Measurements from ENCODE around the gene LPAR1.

LPAR1 gene

GRCh38 chr9:110951805-110952539, 86.3 kb downstream of the LPAR1 start:
- no peak for DNase-seq (ENCODE audit: low spot score)

GRCh38 chr9:110950041-110950645, 88.1 kb downstream of the LPAR1 start:
- no peak for DNase-seq (ENCODE audit: low spot score)

- DNase-seq (ENCODE audit: low spot score): no peak
Observed at GRCh38 chr9:110949081-110949480, 89.2 kb downstream of the LPAR1 start.

GRCh38 chr9:110947491-110948044, 90.7 kb downstream of the LPAR1 start:
- DNase-seq (ENCODE audit: low spot score): no peak

- DNase-seq (ENCODE audit: low spot score): no peak
Observed at GRCh38 chr9:110942522-110942921, 95.7 kb downstream of the LPAR1 start.

GRCh38 chr9:110940951-110941557, 97.2 kb downstream of the LPAR1 start:
- no peak for DNase-seq (ENCODE audit: low spot score)

GRCh38 chr9:110939573-110939972, 98.7 kb downstream of the LPAR1 start:
- DNase-seq (ENCODE audit: low spot score): no peak

GRCh38 chr9:110939047-110939446, 99.2 kb downstream of the LPAR1 start:
- DNase-seq (ENCODE audit: low spot score): no peak

GRCh38 chr9:110938242-110938641, 100.0 kb downstream of the LPAR1 start:
- DNase-seq (ENCODE audit: low spot score): no peak

GRCh38 chr9:110936719-110937452, 101.4 kb downstream of the LPAR1 start:
- DNase-seq (ENCODE audit: low spot score): no peak

- DNase-seq (ENCODE audit: low spot score): no peak
Observed at GRCh38 chr9:110936237-110936636, 102.0 kb downstream of the LPAR1 start.

GRCh38 chr9:110935829-110936228, 102.4 kb downstream of the LPAR1 start:
- no peak for DNase-seq (ENCODE audit: low spot score)

- no peak for DNase-seq (ENCODE audit: low spot score)
Observed at GRCh38 chr9:110933350-110934001, 104.8 kb downstream of the LPAR1 start.

- DNase-seq (ENCODE audit: low spot score): no peak
Observed at GRCh38 chr9:110932863-110933262, 105.4 kb downstream of the LPAR1 start.

GRCh38 chr9:110928599-110928998, 109.7 kb downstream of the LPAR1 start:
- DNase-seq (ENCODE audit: low spot score): no peak

GRCh38 chr9:110926828-110927487, 111.3 kb downstream of the LPAR1 start:
- no peak for DNase-seq (ENCODE audit: low spot score)

- DNase-seq (ENCODE audit: low spot score): no peak
Observed at GRCh38 chr9:110923601-110924000, 114.7 kb downstream of the LPAR1 start.

- DNase-seq (ENCODE audit: low spot score): no peak
Observed at GRCh38 chr9:110922145-110922544, 116.1 kb downstream of the LPAR1 start.

GRCh38 chr9:110921705-110922104, 116.6 kb downstream of the LPAR1 start:
- no peak for DNase-seq (ENCODE audit: low spot score)

- DNase-seq (ENCODE audit: low spot score): no peak
Observed at GRCh38 chr9:110919609-110920008, 118.7 kb downstream of the LPAR1 start.

GRCh38 chr9:110919050-110919435, 119.2 kb downstream of the LPAR1 start:
- DNase-seq (ENCODE audit: low spot score): no peak

All from HuH-7.5 (cell line).